SK-N-MC (cell line): Measurements from ENCODE around the gene PRKAB2.

Source experiments
- EZH2 ChIP-seq: fragments of 200-600 bp; sonication (generic); IDR thresholded peaks from one replicate; pipeline ENCODE4 v1.6.1; 2017; ENCODE audit warnings: antibody characterized with exemption
- FOXP2 ChIP-seq: optimal IDR thresholded peaks from 2 replicates; pipeline ENCODE3; 2011; ENCODE audit warnings: mild to moderate bottlenecking, moderate library complexity; ENCODE audit not compliant: insufficient read depth; ENCODE audit errors: extremely low read length, control extremely low read depth
- POLR2AphosphoS5 ChIP-seq: IDR thresholded peaks from 2 replicates; pipeline ENCODE4 v1.6.1; 2012; ENCODE audit warnings: mild to moderate bottlenecking, low read depth, low read length, borderline replicate concordance

DNA sequence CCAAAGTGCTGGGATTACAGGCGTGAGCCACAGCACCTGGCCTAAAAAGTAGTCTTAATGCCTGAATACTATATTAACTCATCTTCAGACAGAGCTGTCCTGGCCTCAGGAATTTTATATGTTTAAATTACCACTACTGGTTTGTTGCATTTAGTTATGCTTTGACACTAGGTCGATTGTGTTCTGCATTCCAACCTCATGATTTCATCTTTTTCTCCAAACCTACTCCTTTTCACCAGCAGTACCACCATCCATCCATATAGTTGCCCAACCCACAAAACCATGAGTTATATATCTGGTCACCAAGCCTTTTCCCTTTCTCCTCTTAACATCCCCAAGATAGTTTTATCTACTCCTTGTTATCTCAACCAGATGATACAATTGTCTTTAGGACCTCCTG lies 30.3 kb upstream of the PRKAB2 start:
- TF ChIP-seq POLR2AphosphoS5, result no peak
- no peak for TF ChIP-seq EZH2
- TF ChIP-seq FOXP2, result no peak
